A549 (cell line): ENCODE results near the gene HOXB8. TPM values are rescaled to one million over a fixed set of nuclear protein-coding genes. Genes with fewer than 3 reads are reported as not detected.

ENCODE experiments used
- ATAC-seq, 2 experiments: fragments of 200-7000 bp in 1 of 2; fragments of >200 bp in 1 of 2; cut with Nextera tagmentation in 1 of 2; cut with Tn5 transposase in 1 of 2; 3 replicates each; pipeline versions ENCODE4 v1.8.0 to v1.9.1; 2018 to 2020; ENCODE audit warnings: mild to moderate bottlenecking in 1 of 2, moderate library complexity in 1 of 2
- CTCF ChIA-PET: fragments of 300-600 bp; sonication (Branson Sonifier 250); formaldehyde crosslinking; extraction: SDS; loops from one replicate; lab custom pipeline; 2021; ENCODE audit warnings: antibody characterized with exemption, inconsistent platforms; lab: Yijun Ruan, JAX
- POLR2A ChIA-PET: fragments of 350-600 bp; formaldehyde crosslinking; extraction: SDS; loops from one replicate; lab custom pipeline; 2021; ENCODE audit warnings: antibody characterized with exemption, inconsistent platforms; lab: Yijun Ruan, JAX
- DNase-seq, 2 experiments: peaks; one replicate each; pipeline versions ENCODE4 v3.0.0 to v3.0.0-alpha.2; 2011 to 2016; ENCODE audit warnings: low read depth in 1 of 2, low spot score in 1 of 2
- FAIRE-seq: peaks from 2 replicates; lab custom pipeline; 2011; peaks lifted over from hg19 to GRCh38; lab: Jason Lieb, UNC
- H3K27ac ChIP-seq, 2 experiments: fragments of >200 bp; sonication (Bioruptor Twin); formaldehyde crosslinking; 3 replicates each; pipeline ENCODE4 v1.5.1; 2016 to 2017
- H3K4me1 ChIP-seq: fragments of >200 bp; sonication (Bioruptor Twin); formaldehyde crosslinking; 3 replicates; pipeline ENCODE4 v1.6.1; 2016
- H3K4me2 ChIP-seq: fragments of >200 bp; sonication (Bioruptor Twin); formaldehyde crosslinking; 3 replicates; pipeline ENCODE4 v1.6.1; 2016
- H3K4me3 ChIP-seq: fragments of >200 bp; sonication (Bioruptor Twin); formaldehyde crosslinking; 3 replicates; pipeline ENCODE4 v1.5.1; 2016
- H3K9me3 ChIP-seq: fragments of >200 bp; sonication (Bioruptor Twin); formaldehyde crosslinking; 3 replicates; pipeline ENCODE4 v1.6.1; 2016
- BHLHE40 ChIP-seq: IDR thresholded peaks from 2 replicates; pipeline ENCODE4 v1.6.1; 2012; ENCODE audit warnings: low read depth, low read length, inconsistent platforms
- CHD2 ChIP-seq: fragments of 150-350 bp; IDR thresholded peaks from 2 replicates; pipeline ENCODE4 v1.6.1; 2014; ENCODE audit warnings: low read length; ENCODE audit not compliant: partially characterized antibody
- EHMT2 ChIP-seq: fragments of 200-600 bp; sonication (generic); IDR thresholded peaks from 2 replicates; pipeline ENCODE4 v1.6.1; 2016; ENCODE audit warnings: antibody characterized with exemption, low read depth, mild to moderate bottlenecking, moderate library complexity
- FOSB ChIP-seq: fragments of 250-450 bp; sonication (Bioruptor Pico); IDR thresholded peaks from 2 replicates; pipeline ENCODE4 v1.5.0; 2020; ENCODE audit warnings: mild to moderate bottlenecking, moderate library complexity
- HOXB13 ChIP-seq: fragments of 250-450 bp; sonication (Bioruptor Pico); IDR thresholded peaks from 2 replicates; pipeline ENCODE4 v1.5.0; 2020; ENCODE audit warnings: low read depth, mild to moderate bottlenecking, moderate library complexity
- JUN ChIP-seq, 2 experiments: fragments of >200 bp; sonication (Bioruptor Twin); formaldehyde crosslinking; IDR thresholded peaks; 2 replicates in 1 of 2; 3 replicates in 1 of 2; pipeline ENCODE4 v1.6.1; 2016 to 2017
- KDM1A ChIP-seq: fragments of 200-600 bp; sonication (generic); IDR thresholded peaks from 2 replicates; pipeline ENCODE4 v1.6.1; 2016; ENCODE audit warnings: low read depth, mild to moderate bottlenecking
- NPAS2 ChIP-seq: fragments of 250-450 bp; sonication (Bioruptor Pico); IDR thresholded peaks from 2 replicates; pipeline ENCODE4 v1.8.0; 2022; ENCODE audit warnings: mild to moderate bottlenecking, moderate library complexity, borderline replicate concordance
- TFCP2L1 ChIP-seq: fragments of 250-450 bp; sonication (Bioruptor Pico); IDR thresholded peaks from 2 replicates; pipeline ENCODE4 v1.5.0; 2021; ENCODE audit warnings: mild to moderate bottlenecking
- TP53 ChIP-seq: fragments of 250-450 bp; sonication (Bioruptor Pico); IDR thresholded peaks from 2 replicates; pipeline ENCODE4 v1.5.0; 2021; ENCODE audit warnings: mild to moderate bottlenecking, moderate library complexity
- WGBS: methylation state at CpG from one replicate; pipeline ENCODE4 v1.1.6; 2017; ENCODE audit errors: missing lambda C conversion rate; 5-methylcytosine and 5-hydroxymethylcytosine counted together
- polyA plus RNA-seq, 4 experiments: library from polyadenylated mRNA; depleted of rRNA in 3 of 4; stranded (reverse); fragments of >200 nt; fragmentation: RNase III in 1 of 4; extraction: RNeasy Plus Mini Kit Qiagen cat#74134 plus additional on column Dnase treatment in 1 of 4; gene quantifications; 2 replicates in 3 of 4; 3 replicates in 1 of 4; pipeline ENCODE4 v1.2.3, GENCODE V29; 2011 to 2017
- TF ChIP-seq, protein P1 (sequence below): fragments of 200-600 bp; sonication (generic); IDR thresholded peaks from 2 replicates; pipeline ENCODE4 v1.6.1; 2016; ENCODE audit warnings: antibody characterized with exemption, mild to moderate bottlenecking, moderate library complexity
- TF ChIP-seq, protein P2 (sequence below): fragments of >200 bp; sonication (Bioruptor Twin); formaldehyde crosslinking; IDR thresholded peaks from 3 replicates; pipeline ENCODE4 v1.6.1; 2016

HOXB8 gene
- polyA plus RNA-seq, 2 of the 4 experiments (the other 2 are of a cell fraction) = 5.8 to 11.1 TPM

GRCh38 chr17:48571826-48572417 is 43.2 kb downstream of the HOXB8 start:
- peaks cover 17% of the 10 kb centered on the region for H3K4me1 ChIP-seq
- 88% methylated on average over 1 of the region's 1 CpG for WGBS
- ATAC-seq (no peak), DNase-seq (no peak), FAIRE-seq (no peak)
- no peak overlapping the region for H3K27ac ChIP-seq
- TF ChIP-seq, protein P1, sequence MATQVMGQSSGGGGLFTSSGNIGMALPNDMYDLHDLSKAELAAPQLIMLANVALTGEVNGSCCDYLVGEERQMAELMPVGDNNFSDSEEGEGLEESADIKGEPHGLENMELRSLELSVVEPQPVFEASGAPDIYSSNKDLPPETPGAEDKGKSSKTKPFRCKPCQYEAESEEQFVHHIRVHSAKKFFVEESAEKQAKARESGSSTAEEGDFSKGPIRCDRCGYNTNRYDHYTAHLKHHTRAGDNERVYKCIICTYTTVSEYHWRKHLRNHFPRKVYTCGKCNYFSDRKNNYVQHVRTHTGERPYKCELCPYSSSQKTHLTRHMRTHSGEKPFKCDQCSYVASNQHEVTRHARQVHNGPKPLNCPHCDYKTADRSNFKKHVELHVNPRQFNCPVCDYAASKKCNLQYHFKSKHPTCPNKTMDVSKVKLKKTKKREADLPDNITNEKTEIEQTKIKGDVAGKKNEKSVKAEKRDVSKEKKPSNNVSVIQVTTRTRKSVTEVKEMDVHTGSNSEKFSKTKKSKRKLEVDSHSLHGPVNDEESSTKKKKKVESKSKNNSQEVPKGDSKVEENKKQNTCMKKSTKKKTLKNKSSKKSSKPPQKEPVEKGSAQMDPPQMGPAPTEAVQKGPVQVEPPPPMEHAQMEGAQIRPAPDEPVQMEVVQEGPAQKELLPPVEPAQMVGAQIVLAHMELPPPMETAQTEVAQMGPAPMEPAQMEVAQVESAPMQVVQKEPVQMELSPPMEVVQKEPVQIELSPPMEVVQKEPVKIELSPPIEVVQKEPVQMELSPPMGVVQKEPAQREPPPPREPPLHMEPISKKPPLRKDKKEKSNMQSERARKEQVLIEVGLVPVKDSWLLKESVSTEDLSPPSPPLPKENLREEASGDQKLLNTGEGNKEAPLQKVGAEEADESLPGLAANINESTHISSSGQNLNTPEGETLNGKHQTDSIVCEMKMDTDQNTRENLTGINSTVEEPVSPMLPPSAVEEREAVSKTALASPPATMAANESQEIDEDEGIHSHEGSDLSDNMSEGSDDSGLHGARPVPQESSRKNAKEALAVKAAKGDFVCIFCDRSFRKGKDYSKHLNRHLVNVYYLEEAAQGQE = no peak
- TF ChIP-seq HOXB13 (CRISPR knock-in tag) (no peak), CHD2 (no peak), TP53 (CRISPR knock-in tag) (no peak), NPAS2 (CRISPR knock-in tag) (no peak), KDM1A (no peak)
- TF ChIP-seq, protein P2, sequence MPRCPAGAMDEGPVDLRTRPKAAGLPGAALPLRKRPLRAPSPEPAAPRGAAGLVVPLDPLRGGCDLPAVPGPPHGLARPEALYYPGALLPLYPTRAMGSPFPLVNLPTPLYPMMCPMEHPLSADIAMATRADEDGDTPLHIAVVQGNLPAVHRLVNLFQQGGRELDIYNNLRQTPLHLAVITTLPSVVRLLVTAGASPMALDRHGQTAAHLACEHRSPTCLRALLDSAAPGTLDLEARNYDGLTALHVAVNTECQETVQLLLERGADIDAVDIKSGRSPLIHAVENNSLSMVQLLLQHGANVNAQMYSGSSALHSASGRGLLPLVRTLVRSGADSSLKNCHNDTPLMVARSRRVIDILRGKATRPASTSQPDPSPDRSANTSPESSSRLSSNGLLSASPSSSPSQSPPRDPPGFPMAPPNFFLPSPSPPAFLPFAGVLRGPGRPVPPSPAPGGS = no peak
- no peak overlapping the region for H3K4me3 ChIP-seq
- POLR2A ChIA-PET = no interaction called here
- CTCF ChIA-PET = interaction anchor here (0.5 to 2.6 kb wide), 2 partner anchors 12 to 312 kb away, joined by 3 to 6 read pairs; no protein-coding TSS in a partner anchor
- H3K9me3 ChIP-seq = no peaks in the 10 kb centered on the region
- no peak overlapping the region for H3K4me2 ChIP-seq

DNA sequence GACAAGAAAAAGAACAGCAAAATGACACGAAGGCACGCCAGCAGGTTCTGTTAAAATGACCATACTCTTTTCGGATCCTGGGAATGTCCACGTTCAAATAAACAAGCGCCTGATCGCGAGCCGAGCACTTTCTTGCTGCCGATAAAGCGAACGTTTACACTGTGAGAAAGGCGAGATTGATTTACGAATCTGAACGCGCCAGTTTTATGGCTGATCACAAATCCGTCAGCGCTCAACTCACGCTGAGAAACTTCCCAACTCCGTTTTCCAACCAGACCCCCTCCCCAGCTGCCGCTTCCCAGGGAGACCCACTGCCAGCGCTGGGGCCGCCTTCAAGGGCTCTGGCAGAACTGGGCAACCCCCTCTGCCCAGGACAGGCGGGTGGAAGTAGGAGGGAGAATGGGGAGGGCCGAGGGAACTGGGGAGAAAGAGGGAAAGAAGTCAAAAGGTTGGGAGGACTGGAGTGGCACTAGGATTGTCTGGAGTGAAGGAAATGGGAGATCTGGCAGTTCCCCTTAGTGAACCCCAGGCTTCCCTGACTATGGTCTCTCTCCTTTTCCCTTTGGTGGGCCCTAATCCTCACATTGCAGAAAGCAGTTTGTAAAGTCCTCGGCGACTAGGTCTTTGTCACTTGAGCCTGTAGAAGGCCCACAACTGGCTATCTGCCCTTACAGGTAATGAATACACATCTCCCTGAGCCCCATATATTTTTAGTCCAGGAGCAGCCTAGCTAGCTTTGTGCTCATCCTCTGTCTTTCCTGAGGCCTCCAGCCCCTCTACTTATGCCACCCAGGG is 43.9 kb downstream of the HOXB8 start:
- TF ChIP-seq JUN (IDR thresholded peaks at IDR 0.05) (no peak), EHMT2 (no peak), TFCP2L1 (CRISPR knock-in tag) (no peak), BHLHE40 (no peak)
- TF ChIP-seq, all 56 proteins: peak for 0
- WGBS = 89% methylated on average over 26 of the region's 26 CpGs
- ChIA-PET CTCF (interaction anchor here (2.6 kb wide), 1 partner anchor 12 kb away, joined by 6 read pairs; no protein-coding TSS in a partner anchor), POLR2A (no interaction called here)
- no peak for ATAC-seq
- no peaks in the 10 kb centered on the region for H3K9me3 ChIP-seq
- peaks cover 17% of the 10 kb centered on the region for H3K4me1 ChIP-seq
- DNase-seq = no peak
- no peak overlapping the region for H3K27ac ChIP-seq
- FAIRE-seq = no peak
- no peak overlapping the region for H3K4me3 ChIP-seq
- H3K4me2 ChIP-seq = no peak overlapping the region

- WGBS = 78% methylated on average over 19 of the region's 19 CpGs
- DNase-seq (no peak), ATAC-seq (no peak), FAIRE-seq (no peak)
- CTCF ChIA-PET = interaction anchor here (0.9 to 2.6 kb wide), 4 partner anchors 11 to 235 kb away, joined by 4 to 6 read pairs (median 5); no protein-coding TSS in a partner anchor
- TF ChIP-seq FOSB = no peak
- no peak overlapping the region for H3K27ac ChIP-seq
- H3K4me1 ChIP-seq = peaks cover 14% of the 10 kb centered on the region
- no peaks in the 10 kb centered on the region for H3K9me3 ChIP-seq
- no peak overlapping the region for H3K4me2 ChIP-seq
- POLR2A ChIA-PET = no interaction called here
- H3K4me3 ChIP-seq = no peak overlapping the region
Observed at GRCh38 chr17:48570325-48571023, 44.6 kb downstream of the HOXB8 start.
